ENCODE results near the gene NELL2.

- no peak for TF ChIP-seq POLR2AphosphoS5 (IDR thresholded peaks at IDR 0.05; ENCODE audit: insufficient read depth in 1 of 2, low read depth in 1 of 2)
- TF ChIP-seq CTCF (IDR thresholded peaks at IDR 0.05), result no peak
Measured at GRCh38 chr12:44584625-44585024, 291.5 kb downstream of the NELL2 start.

Measured in vagina (tissue), 2 donors.